HepG2 (cell line): ENCODE measurements around the gene NUDT2. TPM values are rescaled to one million over a fixed set of nuclear protein-coding genes. Genes with fewer than 3 reads are reported as not detected.

ENCODE experiments used
- ELF1 ChIP-seq: sonication (generic); formaldehyde crosslinking; IDR thresholded peaks from 2 replicates; pipeline ENCODE4 v1.4.0; 2020; ENCODE audit warnings: missing genetic modification reagents
- FOXJ3 ChIP-seq: sonication (generic); formaldehyde crosslinking; IDR thresholded peaks from 2 replicates; pipeline ENCODE4 v1.4.0; 2020; ENCODE audit warnings: missing genetic modification reagents, mild to moderate bottlenecking, borderline replicate concordance
- KLF12 ChIP-seq: sonication (generic); formaldehyde crosslinking; IDR thresholded peaks from 2 replicates; pipeline ENCODE4 v1.4.0; 2020; ENCODE audit warnings: missing genetic modification reagents, borderline replicate concordance
- MED8 ChIP-seq: sonication (generic); formaldehyde crosslinking; IDR thresholded peaks from 2 replicates; pipeline ENCODE4 v1.8.1; 2023; ENCODE audit warnings: mild to moderate bottlenecking, missing genetic modification reagents; ENCODE audit not compliant: insufficient replicate concordance
- MEF2D ChIP-seq: sonication (generic); formaldehyde crosslinking; IDR thresholded peaks from 2 replicates; pipeline ENCODE4 v1.5.1; 2020; ENCODE audit warnings: mild to moderate bottlenecking, missing genetic modification reagents
- MTF1 ChIP-seq: sonication (generic); formaldehyde crosslinking; IDR thresholded peaks from 2 replicates; pipeline ENCODE4 v1.5.0; 2020; ENCODE audit warnings: missing genetic modification reagents
- MZF1 ChIP-seq: sonication (generic); formaldehyde crosslinking; IDR thresholded peaks from 2 replicates; pipeline ENCODE4 v1.8.1; 2023; ENCODE audit warnings: mild to moderate bottlenecking, missing genetic modification reagents, borderline replicate concordance
- TBL1XR1 ChIP-seq: fragments of 150-350 bp; IDR thresholded peaks from 2 replicates; pipeline ENCODE4 v1.6.1; 2014; ENCODE audit warnings: borderline replicate concordance, low read length; ENCODE audit not compliant: partially characterized antibody
- ZNF160 ChIP-seq: sonication (generic); formaldehyde crosslinking; IDR thresholded peaks from 2 replicates; pipeline ENCODE4 v1.8.0; 2022; ENCODE audit warnings: mild to moderate bottlenecking, inconsistent platforms, missing genetic modification reagents
- ZNF230 ChIP-seq: sonication (generic); formaldehyde crosslinking; IDR thresholded peaks from 2 replicates; pipeline ENCODE4 v1.4.0; 2020; ENCODE audit warnings: mild to moderate bottlenecking, missing genetic modification reagents
- ZNF556 ChIP-seq: sonication (generic); formaldehyde crosslinking; IDR thresholded peaks from 2 replicates; pipeline ENCODE4 v1.4.0; 2020; ENCODE audit warnings: mild to moderate bottlenecking, missing genetic modification reagents, borderline replicate concordance
- ZNF567 ChIP-seq: sonication (generic); formaldehyde crosslinking; IDR thresholded peaks from 2 replicates; pipeline ENCODE4 v1.8.1; 2023; ENCODE audit warnings: mild to moderate bottlenecking, missing genetic modification reagents, borderline replicate concordance
- polyA plus RNA-seq, 8 experiments: library from polyadenylated mRNA; depleted of rRNA in 3 of 8; stranded (reverse) in 7 of 8; unstranded in 1 of 8; fragments of >200 nt; fragmentation: Illumina TruSeq in 4 of 8; extraction: Trizol in 4 of 8; gene quantifications; 2 replicates each; pipeline versions ENCODE4 v1.2.1 to v1.2.3, GENCODE V29; 2011 to 2016; ENCODE audit warnings: low read depth in 4 of 8, missing spikeins in 1 of 8, mixed read lengths in 1 of 8; ENCODE audit not compliant: insufficient read depth in 1 of 8
- total RNA-seq, 5 experiments: library from RNA; depleted of rRNA; stranded (reverse); fragments of >200 nt; fragmentation: Illumina TruSeq; extraction: Trizol; gene quantifications; 2 replicates each; pipeline ENCODE4 v1.2.3, GENCODE V29; 2016; ENCODE audit warnings: low read depth in 1 of 5
- TF ChIP-seq, protein P1 (sequence below): sonication (generic); formaldehyde crosslinking; conservative IDR thresholded peaks from 2 replicates; pipeline ENCODE4 v1.8.0; 2022; ENCODE audit warnings: mild to moderate bottlenecking, moderate library complexity, missing genetic modification reagents
- TF ChIP-seq, protein P2 (sequence below): IDR thresholded peaks from 2 replicates; pipeline ENCODE4 v1.6.1; 2016; ENCODE audit warnings: mild to moderate bottlenecking
- TF ChIP-seq, protein P3 (sequence below): conservative IDR thresholded peaks from 2 replicates; pipeline ENCODE4 v1.6.1; 2018; ENCODE audit warnings: missing genetic modification reagents
- TF ChIP-seq, protein P4 (sequence below): sonication (generic); formaldehyde crosslinking; IDR thresholded peaks from 2 replicates; pipeline ENCODE4 v1.5.0; 2020; ENCODE audit warnings: missing genetic modification reagents
- TF ChIP-seq, protein P5 (sequence below): sonication (generic); formaldehyde crosslinking; IDR thresholded peaks from 2 replicates; pipeline ENCODE4 v1.8.0; 2022; ENCODE audit warnings: missing genetic modification reagents, mild to moderate bottlenecking, borderline replicate concordance
- TF ChIP-seq, protein P6 (sequence below): sonication (generic); formaldehyde crosslinking; IDR thresholded peaks from 2 replicates; pipeline ENCODE4 v1.4.0; 2020; ENCODE audit warnings: missing genetic modification reagents
- TF ChIP-seq, protein P7 (sequence below): sonication (generic); formaldehyde crosslinking; IDR thresholded peaks from 2 replicates; pipeline ENCODE4 v1.9.0; 2021; ENCODE audit warnings: missing genetic modification reagents, borderline replicate concordance

NUDT2 gene
- total and polyA plus RNA-seq, 2 of the 13 experiments (the other 11 are each of a cell fraction or from before 2014, with no cell fraction given): 19.9 to 24.6 TPM

DNA sequence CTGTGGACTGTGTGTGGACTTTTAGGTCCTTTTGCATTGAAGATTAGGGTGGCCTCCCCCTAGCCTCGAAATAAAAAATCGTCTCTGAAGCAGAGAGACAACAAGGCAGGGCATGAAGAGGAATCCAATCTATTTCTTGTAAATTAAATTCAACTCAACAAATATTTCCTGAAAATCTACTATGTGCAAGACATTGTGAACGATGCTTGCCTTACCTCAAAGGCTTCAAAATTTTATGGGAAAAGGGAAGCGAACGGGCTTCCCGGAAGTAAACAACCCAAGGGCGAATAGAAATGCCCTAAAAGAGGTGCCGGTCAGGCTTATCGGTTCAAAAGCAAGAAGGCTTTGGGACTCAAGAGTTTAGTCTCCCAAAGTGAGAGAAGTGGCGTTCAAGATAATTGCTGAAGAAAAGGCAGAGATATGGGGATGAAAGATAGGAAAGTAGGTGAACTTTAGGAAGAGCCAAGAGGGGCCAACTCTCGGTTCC lies 826 bp upstream of the NUDT2 start (continued):
- TF ChIP-seq, protein P1, sequence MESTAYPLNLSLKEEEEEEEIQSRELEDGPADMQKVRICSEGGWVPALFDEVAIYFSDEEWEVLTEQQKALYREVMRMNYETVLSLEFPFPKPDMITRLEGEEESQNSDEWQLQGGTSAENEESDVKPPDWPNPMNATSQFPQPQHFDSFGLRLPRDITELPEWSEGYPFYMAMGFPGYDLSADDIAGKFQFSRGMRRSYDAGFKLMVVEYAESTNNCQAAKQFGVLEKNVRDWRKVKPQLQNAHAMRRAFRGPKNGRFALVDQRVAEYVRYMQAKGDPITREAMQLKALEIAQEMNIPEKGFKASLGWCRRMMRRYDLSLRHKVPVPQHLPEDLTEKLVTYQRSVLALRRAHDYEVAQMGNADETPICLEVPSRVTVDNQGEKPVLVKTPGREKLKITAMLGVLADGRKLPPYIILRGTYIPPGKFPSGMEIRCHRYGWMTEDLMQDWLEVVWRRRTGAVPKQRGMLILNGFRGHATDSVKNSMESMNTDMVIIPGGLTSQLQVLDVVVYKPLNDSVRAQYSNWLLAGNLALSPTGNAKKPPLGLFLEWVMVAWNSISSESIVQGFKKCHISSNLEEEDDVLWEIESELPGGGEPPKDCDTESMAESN (CRISPR knock-in tag): no peak
- TF ChIP-seq MZF1 (CRISPR knock-in tag): no peak
- TF ChIP-seq KLF12 (CRISPR knock-in tag): no peak
- TF ChIP-seq ZNF160 (CRISPR knock-in tag): no peak
- TF ChIP-seq, protein P2, sequence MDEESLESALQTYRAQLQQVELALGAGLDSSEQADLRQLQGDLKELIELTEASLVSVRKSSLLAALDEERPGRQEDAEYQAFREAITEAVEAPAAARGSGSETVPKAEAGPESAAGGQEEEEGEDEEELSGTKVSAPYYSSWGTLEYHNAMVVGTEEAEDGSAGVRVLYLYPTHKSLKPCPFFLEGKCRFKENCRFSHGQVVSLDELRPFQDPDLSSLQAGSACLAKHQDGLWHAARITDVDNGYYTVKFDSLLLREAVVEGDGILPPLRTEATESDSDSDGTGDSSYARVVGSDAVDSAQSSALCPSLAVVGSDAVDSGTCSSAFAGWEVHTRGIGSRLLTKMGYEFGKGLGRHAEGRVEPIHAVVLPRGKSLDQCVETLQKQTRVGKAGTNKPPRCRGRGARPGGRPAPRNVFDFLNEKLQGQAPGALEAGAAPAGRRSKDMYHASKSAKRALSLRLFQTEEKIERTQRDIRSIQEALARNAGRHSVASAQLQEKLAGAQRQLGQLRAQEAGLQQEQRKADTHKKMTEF (CRISPR knock-in tag): no peak
- TF ChIP-seq, protein P3, sequence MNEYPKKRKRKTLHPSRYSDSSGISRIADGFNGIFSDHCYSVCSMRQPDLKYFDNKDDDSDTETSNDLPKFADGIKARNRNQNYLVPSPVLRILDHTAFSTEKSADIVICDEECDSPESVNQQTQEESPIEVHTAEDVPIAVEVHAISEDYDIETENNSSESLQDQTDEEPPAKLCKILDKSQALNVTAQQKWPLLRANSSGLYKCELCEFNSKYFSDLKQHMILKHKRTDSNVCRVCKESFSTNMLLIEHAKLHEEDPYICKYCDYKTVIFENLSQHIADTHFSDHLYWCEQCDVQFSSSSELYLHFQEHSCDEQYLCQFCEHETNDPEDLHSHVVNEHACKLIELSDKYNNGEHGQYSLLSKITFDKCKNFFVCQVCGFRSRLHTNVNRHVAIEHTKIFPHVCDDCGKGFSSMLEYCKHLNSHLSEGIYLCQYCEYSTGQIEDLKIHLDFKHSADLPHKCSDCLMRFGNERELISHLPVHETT (CRISPR knock-in tag): no peak
- TF ChIP-seq MED8: no peak
- TF ChIP-seq MEF2D (CRISPR knock-in tag): no peak
- TF ChIP-seq FOXJ3 (CRISPR knock-in tag): no peak; the same call in 1 of the 2 replicates
- TF ChIP-seq ZNF556 (CRISPR knock-in tag): 0 out of 2 replicates have a peak, but pooled peaks have one; percentile 2
- TF ChIP-seq, protein P4, sequence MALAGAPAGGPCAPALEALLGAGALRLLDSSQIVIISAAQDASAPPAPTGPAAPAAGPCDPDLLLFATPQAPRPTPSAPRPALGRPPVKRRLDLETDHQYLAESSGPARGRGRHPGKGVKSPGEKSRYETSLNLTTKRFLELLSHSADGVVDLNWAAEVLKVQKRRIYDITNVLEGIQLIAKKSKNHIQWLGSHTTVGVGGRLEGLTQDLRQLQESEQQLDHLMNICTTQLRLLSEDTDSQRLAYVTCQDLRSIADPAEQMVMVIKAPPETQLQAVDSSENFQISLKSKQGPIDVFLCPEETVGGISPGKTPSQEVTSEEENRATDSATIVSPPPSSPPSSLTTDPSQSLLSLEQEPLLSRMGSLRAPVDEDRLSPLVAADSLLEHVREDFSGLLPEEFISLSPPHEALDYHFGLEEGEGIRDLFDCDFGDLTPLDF: no peak
- TF ChIP-seq, protein P5, sequence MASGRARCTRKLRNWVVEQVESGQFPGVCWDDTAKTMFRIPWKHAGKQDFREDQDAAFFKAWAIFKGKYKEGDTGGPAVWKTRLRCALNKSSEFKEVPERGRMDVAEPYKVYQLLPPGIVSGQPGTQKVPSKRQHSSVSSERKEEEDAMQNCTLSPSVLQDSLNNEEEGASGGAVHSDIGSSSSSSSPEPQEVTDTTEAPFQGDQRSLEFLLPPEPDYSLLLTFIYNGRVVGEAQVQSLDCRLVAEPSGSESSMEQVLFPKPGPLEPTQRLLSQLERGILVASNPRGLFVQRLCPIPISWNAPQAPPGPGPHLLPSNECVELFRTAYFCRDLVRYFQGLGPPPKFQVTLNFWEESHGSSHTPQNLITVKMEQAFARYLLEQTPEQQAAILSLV: no peak
- TF ChIP-seq, protein P6, sequence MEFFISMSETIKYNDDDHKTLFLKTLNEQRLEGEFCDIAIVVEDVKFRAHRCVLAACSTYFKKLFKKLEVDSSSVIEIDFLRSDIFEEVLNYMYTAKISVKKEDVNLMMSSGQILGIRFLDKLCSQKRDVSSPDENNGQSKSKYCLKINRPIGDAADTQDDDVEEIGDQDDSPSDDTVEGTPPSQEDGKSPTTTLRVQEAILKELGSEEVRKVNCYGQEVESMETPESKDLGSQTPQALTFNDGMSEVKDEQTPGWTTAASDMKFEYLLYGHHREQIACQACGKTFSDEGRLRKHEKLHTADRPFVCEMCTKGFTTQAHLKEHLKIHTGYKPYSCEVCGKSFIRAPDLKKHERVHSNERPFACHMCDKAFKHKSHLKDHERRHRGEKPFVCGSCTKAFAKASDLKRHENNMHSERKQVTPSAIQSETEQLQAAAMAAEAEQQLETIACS (CRISPR knock-in tag): no peak
- no peak for TF ChIP-seq ZNF567 (CRISPR knock-in tag)
- TF ChIP-seq, protein P7, sequence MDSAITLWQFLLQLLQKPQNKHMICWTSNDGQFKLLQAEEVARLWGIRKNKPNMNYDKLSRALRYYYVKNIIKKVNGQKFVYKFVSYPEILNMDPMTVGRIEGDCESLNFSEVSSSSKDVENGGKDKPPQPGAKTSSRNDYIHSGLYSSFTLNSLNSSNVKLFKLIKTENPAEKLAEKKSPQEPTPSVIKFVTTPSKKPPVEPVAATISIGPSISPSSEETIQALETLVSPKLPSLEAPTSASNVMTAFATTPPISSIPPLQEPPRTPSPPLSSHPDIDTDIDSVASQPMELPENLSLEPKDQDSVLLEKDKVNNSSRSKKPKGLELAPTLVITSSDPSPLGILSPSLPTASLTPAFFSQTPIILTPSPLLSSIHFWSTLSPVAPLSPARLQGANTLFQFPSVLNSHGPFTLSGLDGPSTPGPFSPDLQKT (CRISPR knock-in tag): no peak
- peak; percentile 58 for TF ChIP-seq ELF1
- no peak for TF ChIP-seq ZNF230 (CRISPR knock-in tag)
- TF ChIP-seq TBL1XR1: no peak
- no peak for TF ChIP-seq MTF1 (CRISPR knock-in tag)
